NCI-H2081 (cell line): ENCODE measurements around the gene RNF144A.
"Not testable (repeated sequence)": the region's sequence is repeated elsewhere in the genome, so short reads cannot be mapped to it uniquely, and the experiment has no call there.

ENCODE experiments used
- DNase-seq, 2 experiments: peaks; one replicate each; lab custom pipeline; 2025; lab: John Stamatoyannopoulos, UW

The RNF144A gene

GRCh38 chr2:6929196-6929819, 12.1 kb downstream of the RNF144A start:
- no peak for DNase-seq

- DNase-seq, result no peak
Observed at GRCh38 chr2:6930923-6931647, 13.9 kb downstream of the RNF144A start.

- no peak for DNase-seq
Observed at GRCh38 chr2:6931753-6932152, 14.5 kb downstream of the RNF144A start.

- DNase-seq, result no peak
Observed at GRCh38 chr2:6932206-6932605, 15.0 kb downstream of the RNF144A start.

- DNase-seq, result no peak
Observed at GRCh38 chr2:6932828-6933227, 15.6 kb downstream of the RNF144A start.

GRCh38 chr2:6933911-6934310, 16.7 kb downstream of the RNF144A start:
- no peak for DNase-seq

- DNase-seq, result no peak
Observed at GRCh38 chr2:6934345-6934744, 17.1 kb downstream of the RNF144A start.

GRCh38 chr2:6934758-6935651, 17.8 kb downstream of the RNF144A start:
- no peak for DNase-seq

- not testable (repeated sequence) for DNase-seq
Observed at GRCh38 chr2:6935652-6936020, 18.4 kb downstream of the RNF144A start.

- peak; percentile 52 to 84 for DNase-seq
Observed at GRCh38 chr2:6937157-6937556, 19.9 kb downstream of the RNF144A start.

GRCh38 chr2:6937582-6937981, 20.4 kb downstream of the RNF144A start:
- DNase-seq, result no peak

GRCh38 chr2:6939071-6939470, 21.9 kb downstream of the RNF144A start:
- DNase-seq, result no peak

GRCh38 chr2:6940820-6941219, 23.6 kb downstream of the RNF144A start:
- DNase-seq, result no peak

GRCh38 chr2:6941299-6942046, 24.3 kb downstream of the RNF144A start:
- DNase-seq, result no peak

GRCh38 chr2:6942848-6943247, 25.6 kb downstream of the RNF144A start:
- DNase-seq, result no peak

GRCh38 chr2:6943523-6943922, 26.3 kb downstream of the RNF144A start:
- DNase-seq, result no peak

- no peak for DNase-seq
Observed at GRCh38 chr2:6943971-6944370, 26.8 kb downstream of the RNF144A start.

GRCh38 chr2:6944555-6944954, 27.3 kb downstream of the RNF144A start:
- no peak for DNase-seq

- DNase-seq, result no peak
Observed at GRCh38 chr2:6945087-6945813, 28.0 kb downstream of the RNF144A start.

GRCh38 chr2:6945821-6946220, 28.6 kb downstream of the RNF144A start:
- DNase-seq, result no peak

GRCh38 chr2:6946722-6947121, 29.5 kb downstream of the RNF144A start:
- DNase-seq, result no peak
